IMR-90 (cell line): ENCODE results near the gene SERP1. TPM values are rescaled to one million over a fixed set of nuclear protein-coding genes. Genes with fewer than 3 reads are reported as not detected.

Experiments
- ATAC-seq: fragments of 200-7000 bp; cut with Tn5 transposase; 2 replicates; pipeline ENCODE4 v1.9.1; 2020; ENCODE audit warnings: low read depth, mild to moderate bottlenecking, moderate library complexity
- BruUV-seq: library from RNA; stranded (reverse); fragments of 400-500 nt; replicated peaks from 2 replicates; lab custom pipeline; 2021; lab: Mats Ljungman, UMichigan
- CTCF ChIA-PET: fragments of 300-600 bp; formaldehyde crosslinking; extraction: SDS; loops from one replicate; lab custom pipeline; 2021; ENCODE audit warnings: antibody characterized with exemption; lab: Yijun Ruan, JAX
- POLR2A ChIA-PET: fragments of 300-600 bp; sonication (Branson Sonifier 250); formaldehyde crosslinking; loops from one replicate; lab custom pipeline; 2022; ENCODE audit warnings: antibody characterized with exemption; ENCODE audit not compliant: unreplicated experiment; lab: Charles Lee
- DNase-seq: peaks from one replicate; pipeline ENCODE4 v3.0.0; 2013
- H2AFZ ChIP-seq: replicated peaks from 2 replicates; pipeline ENCODE3; 2013; ENCODE audit warnings: low read length, mild to moderate bottlenecking; ENCODE audit not compliant: poor library complexity
- H2AK5ac ChIP-seq: 2 replicates; pipeline ENCODE4 v1.6.1; 2013; ENCODE audit warnings: low read depth, low read length, inconsistent platforms
- H2AK9ac ChIP-seq: replicated peaks from 2 replicates; pipeline ENCODE3; 2013; ENCODE audit warnings: mild to moderate bottlenecking, low read depth, low read length, moderate library complexity; ENCODE audit not compliant: poor library complexity
- H2BK120ac ChIP-seq: 2 replicates; pipeline ENCODE4 v1.6.1; 2013; ENCODE audit warnings: low read depth, low read length, inconsistent platforms
- H2BK15ac ChIP-seq: 3 replicates; pipeline ENCODE4 v1.6.1; 2013; ENCODE audit warnings: low read depth, low read length, inconsistent platforms
- H2BK20ac ChIP-seq: 2 replicates; pipeline ENCODE4 v1.6.1; 2013; ENCODE audit warnings: low read depth, mild to moderate bottlenecking, inconsistent platforms, low read length, moderate library complexity
- H2BK5ac ChIP-seq: 2 replicates; pipeline ENCODE4 v1.6.1; 2013; ENCODE audit warnings: mild to moderate bottlenecking, low read depth, low read length, inconsistent platforms; ENCODE audit not compliant: poor library complexity, severe bottlenecking
- H3K14ac ChIP-seq: replicated peaks from 2 replicates; pipeline ENCODE4 v1.6.1; 2013; ENCODE audit warnings: low read depth, low read length, inconsistent platforms
- H3K18ac ChIP-seq: 2 replicates; pipeline ENCODE4 v1.6.1; 2013; ENCODE audit warnings: low read depth, low read length, control low read depth
- H3K23ac ChIP-seq: 2 replicates; pipeline ENCODE4 v1.6.1; 2013; ENCODE audit warnings: low read depth, low read length, inconsistent platforms
- H3K27ac ChIP-seq: 2 replicates; pipeline ENCODE4 v1.5.1; 2013; ENCODE audit warnings: mild to moderate bottlenecking, control low read depth, low read length; ENCODE audit not compliant: insufficient read depth
- H3K27me3 ChIP-seq: 2 replicates; pipeline ENCODE4 v1.6.1; 2013; ENCODE audit warnings: low read length; ENCODE audit not compliant: control insufficient read depth, insufficient read depth
- H3K36me3 ChIP-seq: 2 replicates; pipeline ENCODE4 v1.6.1; 2013; ENCODE audit warnings: low read length, mixed read lengths; ENCODE audit not compliant: control insufficient read depth, insufficient read depth
- H3K4ac ChIP-seq: 2 replicates; pipeline ENCODE4 v1.6.1; 2013; ENCODE audit warnings: low read depth, low read length, inconsistent platforms
- H3K4me1 ChIP-seq: 2 replicates; pipeline ENCODE4 v1.6.1; 2013; ENCODE audit warnings: low read length, mixed read lengths; ENCODE audit not compliant: control insufficient read depth, insufficient read depth
- H3K4me2 ChIP-seq: 2 replicates; pipeline ENCODE4 v1.6.1; 2013; ENCODE audit warnings: low read depth, mild to moderate bottlenecking, control low read depth, low read length, moderate library complexity
- H3K4me3 ChIP-seq: 2 replicates; pipeline ENCODE4 v1.5.1; 2013; ENCODE audit warnings: low read depth, mild to moderate bottlenecking, control low read depth, low read length, moderate library complexity; ENCODE audit not compliant: insufficient read depth
- H3K56ac ChIP-seq: 2 replicates; pipeline ENCODE4 v1.6.1; 2013; ENCODE audit warnings: low read length, inconsistent platforms; ENCODE audit not compliant: insufficient read depth; ENCODE audit errors: extremely low read depth
- H3K79me1 ChIP-seq, 2 experiments: 2 replicates each; pipeline ENCODE4 v1.6.1; 2013; ENCODE audit warnings: low read length in 2 of 2, inconsistent platforms in 1 of 2, low read depth in 1 of 2
- H3K9ac ChIP-seq: 2 replicates; pipeline ENCODE4 v1.6.1; 2013; ENCODE audit warnings: low read depth, low read length, control low read depth
- H3K9me1 ChIP-seq: 2 replicates; pipeline ENCODE4 v1.6.1; 2013; ENCODE audit warnings: low read length, inconsistent platforms; ENCODE audit not compliant: insufficient read depth
- H3K9me3 ChIP-seq: 2 replicates; pipeline ENCODE4 v1.6.1; 2013; ENCODE audit warnings: low read length; ENCODE audit not compliant: control insufficient read depth, insufficient read depth
- H4K20me1 ChIP-seq: 2 replicates; pipeline ENCODE4 v1.6.1; 2013; ENCODE audit warnings: low read length, inconsistent platforms; ENCODE audit not compliant: insufficient read depth
- H4K5ac ChIP-seq: 2 replicates; pipeline ENCODE4 v1.6.1; 2013; ENCODE audit warnings: mild to moderate bottlenecking, low read depth, low read length, control low read depth
- H4K8ac ChIP-seq, 2 experiments: 2 replicates each; pipeline ENCODE4 v1.6.1; 2013; ENCODE audit warnings: low read depth in 2 of 2, low read length in 2 of 2, control low read depth in 1 of 2, inconsistent platforms in 1 of 2
- H4K91ac ChIP-seq: 2 replicates; pipeline ENCODE4 v1.6.1; 2013; ENCODE audit warnings: low read depth, low read length, inconsistent platforms; ENCODE audit not compliant: insufficient read depth
- BHLHE40 ChIP-seq: fragments of 150-350 bp; IDR thresholded peaks from 2 replicates; pipeline ENCODE4 v1.6.1; 2016; ENCODE audit warnings: mild to moderate bottlenecking, low read depth, low read length
- CEBPB ChIP-seq: IDR thresholded peaks from 2 replicates; pipeline ENCODE4 v1.6.1; 2012; ENCODE audit warnings: low read depth, low read length, improper control_type of control experiment
- CHD1 ChIP-seq: IDR thresholded peaks from 2 replicates; pipeline ENCODE4 v1.6.1; 2012; ENCODE audit warnings: low read depth, low read length, improper control_type of control experiment
- CTCF ChIP-seq: conservative IDR thresholded peaks from 2 replicates; pipeline ENCODE4 v1.5.1; 2012; ENCODE audit warnings: mild to moderate bottlenecking, low read depth, low read length, improper control_type of control experiment
- FOS ChIP-seq: fragments of 150-350 bp; IDR thresholded peaks from 2 replicates; pipeline ENCODE4 v1.6.1; 2016; ENCODE audit warnings: low read depth, low read length
- MAFK ChIP-seq: IDR thresholded peaks from 2 replicates; pipeline ENCODE4 v1.6.1; 2012; ENCODE audit warnings: low read depth, low read length, improper control_type of control experiment
- MAZ ChIP-seq: IDR thresholded peaks from 2 replicates; pipeline ENCODE4 v1.6.1; 2012; ENCODE audit warnings: low read depth, mild to moderate bottlenecking, low read length, improper control_type of control experiment, moderate library complexity, borderline replicate concordance
- MXI1 ChIP-seq: IDR thresholded peaks from 2 replicates; pipeline ENCODE4 v1.6.1; 2012; ENCODE audit warnings: low read depth, mild to moderate bottlenecking, low read length, moderate library complexity, borderline replicate concordance
- NFE2L2 ChIP-seq: fragments of 150-350 bp; IDR thresholded peaks from 2 replicates; pipeline ENCODE4 v1.6.1; 2016; ENCODE audit warnings: low read depth, mild to moderate bottlenecking, low read length
- POLR2A ChIP-seq: IDR thresholded peaks from 2 replicates; pipeline ENCODE4 v1.6.1; 2012; ENCODE audit warnings: mild to moderate bottlenecking, low read depth, low read length
- RAD21 ChIP-seq: IDR thresholded peaks from 2 replicates; pipeline ENCODE4 v1.6.1; 2012; ENCODE audit warnings: low read length, improper control_type of control experiment
- RCOR1 ChIP-seq: IDR thresholded peaks from 2 replicates; pipeline ENCODE4 v1.6.1; 2012; ENCODE audit warnings: mild to moderate bottlenecking, low read length, improper control_type of control experiment; ENCODE audit not compliant: insufficient replicate concordance
- RFX5 ChIP-seq: IDR thresholded peaks from 2 replicates; pipeline ENCODE4 v1.8.0; 2012; ENCODE audit warnings: low read depth, mild to moderate bottlenecking, low read length, moderate library complexity
- SMC3 ChIP-seq: fragments of 150-350 bp; IDR thresholded peaks from 2 replicates; pipeline ENCODE4 v1.6.1; 2016; ENCODE audit warnings: low read depth, mild to moderate bottlenecking, antibody characterized with exemption, low read length, moderate library complexity
- USF2 ChIP-seq: fragments of 150-350 bp; IDR thresholded peaks from 2 replicates; pipeline ENCODE4 v1.6.1; 2017; ENCODE audit warnings: mild to moderate bottlenecking, antibody characterized with exemption, low read length, low read depth
- dilution Hi-C: fragments of 300-500 bp; cut with HindIII; formaldehyde crosslinking; loops from one replicate; pipeline ENCODE4 v1.14.3; 2018; ENCODE audit warnings: low sequenced_read_pairs; ENCODE audit not compliant: unreplicated experiment
- in situ Hi-C: fragments of 300-500 bp; cut with MboI; formaldehyde crosslinking; loops from 3 replicates; pipeline ENCODE4 v1.14.3; 2019; ENCODE audit warnings: low sequenced_read_pairs, inconsistent platforms, mixed read lengths
- intact Hi-C: fragments of 100-400 bp; cut with micrococcal nuclease; formaldehyde crosslinking; loops from 2 replicates; pipeline ENCODE4 v1.10.0; 2022
- polyA plus RNA-seq, 3 experiments: library from polyadenylated mRNA; depleted of rRNA; stranded (reverse); fragments of >200 nt; gene quantifications; 2 replicates each; pipeline ENCODE4 v1.2.3, GENCODE V29; 2012; ENCODE audit warnings: low replicate concordance in 1 of 3
- total RNA-seq: library from RNA; depleted of rRNA; stranded (reverse); fragments of >200 nt; gene quantifications from 2 replicates; pipeline ENCODE4 v1.2.3, GENCODE V29; 2012
- TF ChIP-seq, protein P1 (sequence below): fragments of 150-350 bp; IDR thresholded peaks from 2 replicates; pipeline ENCODE4 v1.6.1; 2016; ENCODE audit warnings: low read depth, mild to moderate bottlenecking, low read length, moderate library complexity, borderline replicate concordance

The SERP1 gene
- total and polyA plus RNA-seq, 2 of the 4 experiments (the other 2 are of a cell fraction): 64.0 to 73.4 TPM

DNA sequence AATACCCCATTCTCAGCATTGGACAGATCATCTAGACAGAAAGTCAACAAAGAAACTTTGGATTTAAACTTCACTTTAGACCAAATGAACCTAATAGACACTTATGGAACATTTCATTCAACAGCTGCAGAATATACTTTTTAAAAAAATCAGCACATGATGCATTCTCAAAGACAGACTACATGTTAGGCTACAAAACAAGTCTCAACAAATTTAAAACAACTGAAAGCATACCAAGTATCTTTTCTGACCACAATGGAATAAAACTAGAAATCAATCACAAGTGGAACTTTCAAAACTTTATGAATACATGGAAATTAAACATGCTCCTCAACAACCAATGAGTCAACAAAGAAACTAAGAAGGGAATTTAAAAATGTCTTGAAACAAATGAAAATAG lies 37.9 kb downstream of the SERP1 start:
- no peak for TF ChIP-seq RFX5
- TF ChIP-seq BHLHE40: no peak
- TF ChIP-seq MXI1: no peak
- no peak for TF ChIP-seq RCOR1
- no peak for TF ChIP-seq FOS
- TF ChIP-seq CHD1: no peak
- TF ChIP-seq NFE2L2: no peak
- no peak for TF ChIP-seq RAD21
- no peak for TF ChIP-seq CEBPB
- no peak for TF ChIP-seq POLR2A
- TF ChIP-seq SMC3: no peak
- no peak for TF ChIP-seq MAZ
- no peak for TF ChIP-seq USF2
- TF ChIP-seq CTCF: no peak
- TF ChIP-seq, protein P1, sequence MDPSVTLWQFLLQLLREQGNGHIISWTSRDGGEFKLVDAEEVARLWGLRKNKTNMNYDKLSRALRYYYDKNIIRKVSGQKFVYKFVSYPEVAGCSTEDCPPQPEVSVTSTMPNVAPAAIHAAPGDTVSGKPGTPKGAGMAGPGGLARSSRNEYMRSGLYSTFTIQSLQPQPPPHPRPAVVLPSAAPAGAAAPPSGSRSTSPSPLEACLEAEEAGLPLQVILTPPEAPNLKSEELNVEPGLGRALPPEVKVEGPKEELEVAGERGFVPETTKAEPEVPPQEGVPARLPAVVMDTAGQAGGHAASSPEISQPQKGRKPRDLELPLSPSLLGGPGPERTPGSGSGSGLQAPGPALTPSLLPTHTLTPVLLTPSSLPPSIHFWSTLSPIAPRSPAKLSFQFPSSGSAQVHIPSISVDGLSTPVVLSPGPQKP: no peak
- TF ChIP-seq MAFK: no peak
- in situ Hi-C loops: loop anchor here (10.0 kb wide), 1 partner anchor 574 kb away; no protein-coding TSS in a partner anchor
- no peak overlapping the region for H3K27ac ChIP-seq
- no peaks in the 10 kb centered on the region for H3K9me1 ChIP-seq
- H3K36me3 ChIP-seq: no peaks in the 10 kb centered on the region
- no peaks in the 10 kb centered on the region for H3K79me1 ChIP-seq
- no peak overlapping the region for H2AK9ac ChIP-seq
- no peak overlapping the region for H3K4me2 ChIP-seq
- ChIA-PET CTCF (no interaction called here), POLR2A (no interaction called here)
- H3K4ac ChIP-seq: no peak overlapping the region
- no peak overlapping the region for H3K14ac ChIP-seq
- no peak overlapping the region for H2BK5ac ChIP-seq
- no peak overlapping the region for H4K8ac ChIP-seq
- H3K4me3 ChIP-seq: no peak overlapping the region
- no peak overlapping the region for H2AK5ac ChIP-seq
- no peak for ATAC-seq
- H2AFZ ChIP-seq: no peak overlapping the region
- no peak for DNase-seq
- no peaks in the 10 kb centered on the region for H4K20me1 ChIP-seq
- no TSS peak for BruUV-seq
- no peak overlapping the region for H2BK120ac ChIP-seq
- no peak overlapping the region for H4K91ac ChIP-seq
- dilution Hi-C loops: no loop called here
- no peak overlapping the region for H3K18ac ChIP-seq
- H3K9ac ChIP-seq: no peak overlapping the region
- H3K23ac ChIP-seq: no peak overlapping the region
- intact Hi-C loops: no loop called here
- H4K5ac ChIP-seq: no peak overlapping the region
- no peaks in the 10 kb centered on the region for H3K9me3 ChIP-seq
- no peak overlapping the region for H3K56ac ChIP-seq
- H3K4me1 ChIP-seq: no peaks in the 10 kb centered on the region
- no peak overlapping the region for H2BK15ac ChIP-seq
- peaks cover 4% of the 10 kb centered on the region; the same call in 1 of the 2 replicates for H3K27me3 ChIP-seq
- no peak overlapping the region for H2BK20ac ChIP-seq
